Immature natural killer cell (primary cell): ENCODE measurements around the gene KLF15. TPM values are rescaled to one million over a fixed set of nuclear protein-coding genes. Genes with fewer than 3 reads are reported as not detected.

Source experiments
- DNase-seq, 3 donors: peaks; one replicate each; pipeline ENCODE4 v3.0.0; 2022; ENCODE audit warnings: mixed read lengths in 1 of 3
- H3K27ac Mint-ChIP-seq, 6 donors: one replicate each; pipeline ENCODE4 v1.8.0; 2020; ENCODE audit warnings: mixed read lengths in 6 of 6, mild to moderate bottlenecking in 5 of 6, inconsistent platforms in 4 of 6, moderate library complexity in 3 of 6
- H3K27me3 Mint-ChIP-seq, 3 donors: one replicate each; pipeline ENCODE4 v1.8.0; 2020 to 2021; ENCODE audit warnings: low read depth in 3 of 3, mild to moderate bottlenecking in 3 of 3, mixed read lengths in 3 of 3, moderate library complexity in 3 of 3, inconsistent platforms in 1 of 3
- H3K36me3 Mint-ChIP-seq, 3 donors: one replicate each; pipeline ENCODE4 v1.8.0; 2020; ENCODE audit warnings: mixed read lengths in 3 of 3, inconsistent platforms in 2 of 3, mild to moderate bottlenecking in 2 of 3
- H3K4me1 Mint-ChIP-seq, 2 donors: one replicate each; pipeline ENCODE4 v1.8.0; 2020; ENCODE audit warnings: inconsistent platforms in 2 of 2, mild to moderate bottlenecking in 2 of 2, mixed read lengths in 2 of 2, moderate library complexity in 1 of 2
- H3K4me3 Mint-ChIP-seq, 5 donors: one replicate each; pipeline ENCODE4 v1.8.0; 2020; ENCODE audit warnings: mild to moderate bottlenecking in 5 of 5, mixed read lengths in 5 of 5, inconsistent platforms in 3 of 5, moderate library complexity in 3 of 5
- H3K9me3 Mint-ChIP-seq, 6 donors: one replicate each; pipeline ENCODE4 v1.8.0; 2020; ENCODE audit warnings: mild to moderate bottlenecking in 6 of 6, mixed read lengths in 6 of 6, inconsistent platforms in 4 of 6, moderate library complexity in 3 of 6
- polyA plus RNA-seq, 3 donors: library from polyadenylated mRNA; unstranded; fragments of 300-500 nt; fragmentation: Illumina TruSeq; gene quantifications; one replicate each; pipeline ENCODE4 v1.2.3, GENCODE V29; 2021

Gene KLF15
- polyA plus RNA-seq, 3 donors from 2014 or later, result not detected

GRCh38 chr3:126375835-126376331 lies 18.7 kb upstream of the KLF15 start:
- no peaks in the 10 kb centered on the region for H3K9me3 Mint-ChIP-seq
- H3K4me3 Mint-ChIP-seq, result no peak overlapping the region
- H3K36me3 Mint-ChIP-seq, result no peaks in the 10 kb centered on the region
- H3K27ac Mint-ChIP-seq, result no peak overlapping the region
- peaks cover 0 to 5% (median 5%) of the 10 kb centered on the region in 3 donors for H3K27me3 Mint-ChIP-seq
- H3K4me1 Mint-ChIP-seq, result no peaks in the 10 kb centered on the region
- no peak for DNase-seq

- Mint-ChIP-seq H3K36me3 (no peaks in the 10 kb centered on the region), H3K9me3 (no peaks in the 10 kb centered on the region), H3K4me1 (no peaks in the 10 kb centered on the region), H3K27me3 (peaks cover 2% of the 10 kb centered on the region in 3 donors), H3K4me3 (no peak overlapping the region), H3K27ac (no peak overlapping the region)
- no peak for DNase-seq
Observed at GRCh38 chr3:126373682-126374601, 16.7 kb upstream of the KLF15 start.

GRCh38 chr3:126373146-126373613 lies 16.0 kb upstream of the KLF15 start:
- Mint-ChIP-seq H3K27me3 (peaks cover 2% of the 10 kb centered on the region in 3 donors), H3K9me3 (no peaks in the 10 kb centered on the region), H3K36me3 (no peaks in the 10 kb centered on the region), H3K27ac (no peak overlapping the region), H3K4me3 (no peak overlapping the region), H3K4me1 (no peaks in the 10 kb centered on the region)
- DNase-seq, result no peak

- H3K4me3 Mint-ChIP-seq, result no peak overlapping the region
- H3K36me3 Mint-ChIP-seq, result no peaks in the 10 kb centered on the region
- no peaks in the 10 kb centered on the region for H3K4me1 Mint-ChIP-seq
- H3K27me3 Mint-ChIP-seq, result peaks cover 2% of the 10 kb centered on the region in 3 donors
- H3K27ac Mint-ChIP-seq, result no peak overlapping the region
- no peak for DNase-seq
- no peaks in the 10 kb centered on the region for H3K9me3 Mint-ChIP-seq
Observed at GRCh38 chr3:126372413-126373145, 15.4 kb upstream of the KLF15 start.

GRCh38 chr3:126371096-126371705 lies 14.0 kb upstream of the KLF15 start:
- peaks cover 0 to 2% (median 2%) of the 10 kb centered on the region in 3 donors for H3K27me3 Mint-ChIP-seq
- no peak overlapping the region for H3K27ac Mint-ChIP-seq
- no peak for DNase-seq
- H3K9me3 Mint-ChIP-seq, result no peaks in the 10 kb centered on the region
- no peaks in the 10 kb centered on the region for H3K4me1 Mint-ChIP-seq
- no peaks in the 10 kb centered on the region for H3K36me3 Mint-ChIP-seq
- H3K4me3 Mint-ChIP-seq, result no peak overlapping the region

- peaks cover 0 to 2% (median 2%) of the 10 kb centered on the region in 3 donors for H3K27me3 Mint-ChIP-seq
- no peaks in the 10 kb centered on the region for H3K9me3 Mint-ChIP-seq
- no peak for DNase-seq
- no peaks in the 10 kb centered on the region for H3K4me1 Mint-ChIP-seq
- no peak overlapping the region for H3K4me3 Mint-ChIP-seq
- H3K27ac Mint-ChIP-seq, result no peak overlapping the region
- H3K36me3 Mint-ChIP-seq, result no peaks in the 10 kb centered on the region
Observed at GRCh38 chr3:126370606-126371005, 13.4 kb upstream of the KLF15 start.

GRCh38 chr3:126370055-126370454 lies 12.8 kb upstream of the KLF15 start:
- no peaks in the 10 kb centered on the region for H3K9me3 Mint-ChIP-seq
- DNase-seq, result no peak
- H3K4me1 Mint-ChIP-seq, result no peaks in the 10 kb centered on the region
- no peak overlapping the region for H3K27ac Mint-ChIP-seq
- H3K4me3 Mint-ChIP-seq, result no peak overlapping the region
- peaks cover 0 to 2% (median 2%) of the 10 kb centered on the region in 3 donors for H3K27me3 Mint-ChIP-seq
- no peaks in the 10 kb centered on the region for H3K36me3 Mint-ChIP-seq

GRCh38 chr3:126369490-126369889 lies 12.3 kb upstream of the KLF15 start:
- Mint-ChIP-seq H3K36me3 (no peaks in the 10 kb centered on the region), H3K9me3 (no peaks in the 10 kb centered on the region), H3K4me3 (no peak overlapping the region), H3K27ac (no peak overlapping the region), H3K4me1 (no peaks in the 10 kb centered on the region), H3K27me3 (peaks cover 0 to 2% (median 2%) of the 10 kb centered on the region in 3 donors)
- DNase-seq, result no peak

GRCh38 chr3:126367316-126367805 lies 10.2 kb upstream of the KLF15 start:
- no peaks in the 10 kb centered on the region for H3K4me1 Mint-ChIP-seq
- H3K36me3 Mint-ChIP-seq, result no peaks in the 10 kb centered on the region
- no peaks in the 10 kb centered on the region for H3K9me3 Mint-ChIP-seq
- peaks cover 0 to 7% (median 0%) of the 10 kb centered on the region in 3 donors for H3K27me3 Mint-ChIP-seq
- no peak for DNase-seq
- no peak overlapping the region for H3K4me3 Mint-ChIP-seq
- H3K27ac Mint-ChIP-seq, result no peak overlapping the region

- H3K36me3 Mint-ChIP-seq, result no peaks in the 10 kb centered on the region
- H3K27ac Mint-ChIP-seq, result no peak overlapping the region
- DNase-seq, result no peak
- H3K9me3 Mint-ChIP-seq, result no peaks in the 10 kb centered on the region
- no peak overlapping the region for H3K4me3 Mint-ChIP-seq
- no peaks in the 10 kb centered on the region for H3K4me1 Mint-ChIP-seq
- H3K27me3 Mint-ChIP-seq, result peaks cover 2 to 7% (median 3%) of the 10 kb centered on the region in 3 donors
Observed at GRCh38 chr3:126365351-126366277, 8.4 kb upstream of the KLF15 start.

- no peaks in the 10 kb centered on the region for H3K9me3 Mint-ChIP-seq
- no peak overlapping the region for H3K27ac Mint-ChIP-seq
- H3K4me1 Mint-ChIP-seq, result no peaks in the 10 kb centered on the region
- H3K4me3 Mint-ChIP-seq, result no peak overlapping the region
- DNase-seq, result no peak
- peaks cover 2 to 5% (median 3%) of the 10 kb centered on the region in 3 donors for H3K27me3 Mint-ChIP-seq
- H3K36me3 Mint-ChIP-seq, result no peaks in the 10 kb centered on the region
Observed at GRCh38 chr3:126364731-126365301, 7.6 kb upstream of the KLF15 start.

- Mint-ChIP-seq H3K9me3 (no peaks in the 10 kb centered on the region), H3K27me3 (peaks cover 3 to 7% (median 5%) of the 10 kb centered on the region in 3 donors), H3K36me3 (no peaks in the 10 kb centered on the region), H3K27ac (peak overlapping the region in 2 of 6 donors; percentile 40 to 55), H3K4me3 (no peak overlapping the region), H3K4me1 (no peaks in the 10 kb centered on the region)
- DNase-seq, result no peak
Observed at GRCh38 chr3:126364130-126364695, 7.0 kb upstream of the KLF15 start.
